OCI-LY3 (cell line): ENCODE results near the gene SORBS1.

Experiments used
- H2AFZ ChIP-seq: fragments of 200-600, 300-600 bp; shearing (Covaris generic); 2 replicates; pipeline ENCODE4 v1.6.0; 2014; ENCODE audit warnings: antibody characterized with exemption, low read depth, low read length
- H3K27ac ChIP-seq: fragments of 200-600, 300-600 bp; sonication (generic); 2 replicates; pipeline ENCODE4 v1.5.1; 2014; ENCODE audit warnings: mild to moderate bottlenecking, low read length, moderate library complexity, mixed read lengths
- H3K27me3 ChIP-seq: fragments of 200-600, 300-600 bp; sonication (generic); 2 replicates; pipeline ENCODE4 v1.6.1; 2014; ENCODE audit warnings: low read depth, low read length, mixed read lengths
- H3K36me3 ChIP-seq: fragments of 200-600, 300-600 bp; sonication (generic); replicated peaks from 2 replicates; pipeline ENCODE3; 2014; ENCODE audit warnings: low read depth, low read length, mixed read lengths
- H3K4me1 ChIP-seq: fragments of 300-600, 200-600 bp; sonication (generic); 2 replicates; pipeline ENCODE4 v1.6.1; 2014; ENCODE audit warnings: low read length, mixed read lengths
- H3K4me2 ChIP-seq: fragments of 200-600, 300-600 bp; sonication (generic); 2 replicates; pipeline ENCODE4 v1.6.1; 2014; ENCODE audit warnings: low read length, mixed read lengths
- H3K4me3 ChIP-seq: fragments of 300-600, 200-600 bp; sonication (generic); 2 replicates; pipeline ENCODE4 v1.5.1; 2014; ENCODE audit warnings: antibody characterized with exemption, mild to moderate bottlenecking, low read length, moderate library complexity
- H3K79me2 ChIP-seq: fragments of 300-600, 200-600 bp; shearing (Covaris generic); 2 replicates; pipeline ENCODE4 v1.6.1; 2014; ENCODE audit warnings: mild to moderate bottlenecking, low read length, mixed read lengths
- H3K9ac ChIP-seq: fragments of 300-600, 200-600 bp; shearing (Covaris generic); 2 replicates; pipeline ENCODE4 v1.6.0; 2014; ENCODE audit warnings: mild to moderate bottlenecking, low read length, moderate library complexity
- H3K9me3 ChIP-seq: fragments of 200-600, 300-600 bp; shearing (Covaris generic); 2 replicates; pipeline ENCODE4 v1.6.1; 2014; ENCODE audit warnings: low read length, mixed read lengths; ENCODE audit not compliant: insufficient read depth
- H4K20me1 ChIP-seq: fragments of 200-600, 300-600 bp; sonication (generic); 2 replicates; pipeline ENCODE4 v1.6.1; 2016; ENCODE audit warnings: low read length, mixed read lengths; ENCODE audit not compliant: insufficient read depth
- EZH2phosphoT487 ChIP-seq: fragments of 200-600 bp; shearing (Covaris generic); IDR thresholded peaks from 2 replicates; pipeline ENCODE4 v1.6.1; 2018; ENCODE audit warnings: antibody characterized with exemption, mixed run types, low read depth
- TF ChIP-seq, protein P1 (sequence below): fragments of 200-600, 300-600 bp; sonication (generic); IDR thresholded peaks from 2 replicates; pipeline ENCODE4 v1.5.1; 2014; ENCODE audit warnings: antibody characterized with exemption, low read length, low read depth

Gene SORBS1

DNA sequence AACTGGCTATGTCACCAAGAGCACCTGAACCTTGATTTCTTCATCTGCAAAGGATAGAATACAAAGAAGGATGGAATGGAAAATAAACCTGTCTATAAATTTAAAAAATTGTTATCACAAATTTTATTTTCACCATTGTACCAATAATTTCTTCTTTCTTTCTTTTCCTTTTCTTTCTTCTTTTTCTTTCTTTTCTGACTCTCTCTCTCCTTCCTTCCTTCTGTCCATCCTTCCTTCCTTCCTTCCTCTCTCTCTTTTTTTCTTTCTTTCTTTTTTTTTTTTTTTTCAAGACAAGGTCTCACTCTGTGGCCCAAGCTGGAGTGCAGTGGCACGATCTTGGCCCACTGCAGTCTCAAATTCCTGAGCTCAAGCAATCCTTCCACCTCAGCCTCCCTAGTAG, 36.6 kb upstream of the SORBS1 start:
- H3K79me2 ChIP-seq = no peaks in the 10 kb centered on the region
- no peaks in the 10 kb centered on the region for H3K36me3 ChIP-seq
- H3K27me3 ChIP-seq = no peaks in the 10 kb centered on the region
- H3K4me1 ChIP-seq = no peaks in the 10 kb centered on the region
- H2AFZ ChIP-seq = no peak overlapping the region
- no peak overlapping the region for H3K4me3 ChIP-seq
- H3K9me3 ChIP-seq = no peaks in the 10 kb centered on the region
- TF ChIP-seq, protein P1, sequence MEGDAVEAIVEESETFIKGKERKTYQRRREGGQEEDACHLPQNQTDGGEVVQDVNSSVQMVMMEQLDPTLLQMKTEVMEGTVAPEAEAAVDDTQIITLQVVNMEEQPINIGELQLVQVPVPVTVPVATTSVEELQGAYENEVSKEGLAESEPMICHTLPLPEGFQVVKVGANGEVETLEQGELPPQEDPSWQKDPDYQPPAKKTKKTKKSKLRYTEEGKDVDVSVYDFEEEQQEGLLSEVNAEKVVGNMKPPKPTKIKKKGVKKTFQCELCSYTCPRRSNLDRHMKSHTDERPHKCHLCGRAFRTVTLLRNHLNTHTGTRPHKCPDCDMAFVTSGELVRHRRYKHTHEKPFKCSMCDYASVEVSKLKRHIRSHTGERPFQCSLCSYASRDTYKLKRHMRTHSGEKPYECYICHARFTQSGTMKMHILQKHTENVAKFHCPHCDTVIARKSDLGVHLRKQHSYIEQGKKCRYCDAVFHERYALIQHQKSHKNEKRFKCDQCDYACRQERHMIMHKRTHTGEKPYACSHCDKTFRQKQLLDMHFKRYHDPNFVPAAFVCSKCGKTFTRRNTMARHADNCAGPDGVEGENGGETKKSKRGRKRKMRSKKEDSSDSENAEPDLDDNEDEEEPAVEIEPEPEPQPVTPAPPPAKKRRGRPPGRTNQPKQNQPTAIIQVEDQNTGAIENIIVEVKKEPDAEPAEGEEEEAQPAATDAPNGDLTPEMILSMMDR = no peak
- TF ChIP-seq EZH2phosphoT487 = no peak
- H3K4me2 ChIP-seq = no peak overlapping the region
- H3K27ac ChIP-seq = no peak overlapping the region
- no peak overlapping the region for H3K9ac ChIP-seq
- no peaks in the 10 kb centered on the region for H4K20me1 ChIP-seq

DNA sequence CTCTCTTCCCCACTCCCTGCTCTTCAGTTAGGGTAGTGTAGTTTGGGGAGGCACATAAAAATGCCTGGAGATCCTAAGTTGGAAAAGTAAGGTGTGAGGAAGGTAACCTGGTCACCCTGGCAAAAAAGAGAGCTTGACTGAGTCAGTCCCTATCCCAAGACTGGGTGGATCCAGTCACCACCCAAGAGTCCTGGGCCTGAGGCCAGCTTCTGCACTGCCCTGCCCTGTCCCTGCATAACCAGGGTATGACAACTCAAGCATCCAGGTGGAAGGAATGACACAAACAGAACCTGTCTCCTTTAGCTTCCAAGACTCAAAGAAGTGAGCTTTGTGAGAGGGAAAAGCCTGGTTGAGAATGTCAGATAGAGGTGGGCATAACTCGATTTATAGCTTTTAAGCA, 26.9 kb upstream of the SORBS1 start:
- no peaks in the 10 kb centered on the region for H3K9me3 ChIP-seq
- peaks cover 3% of the 10 kb centered on the region; the same call in 1 of the 2 replicates for H3K27me3 ChIP-seq
- H4K20me1 ChIP-seq = no peaks in the 10 kb centered on the region
- H3K36me3 ChIP-seq = no peaks in the 10 kb centered on the region
- H3K27ac ChIP-seq = no peak overlapping the region
- no peaks in the 10 kb centered on the region for H3K79me2 ChIP-seq
- no peaks in the 10 kb centered on the region for H3K4me1 ChIP-seq
- H3K9ac ChIP-seq = no peak overlapping the region
- TF ChIP-seq EZH2phosphoT487 = no peak
- TF ChIP-seq, protein P1 = no peak
- H3K4me3 ChIP-seq = no peak overlapping the region
- H3K4me2 ChIP-seq = no peak overlapping the region
- H2AFZ ChIP-seq = no peak overlapping the region

DNA sequence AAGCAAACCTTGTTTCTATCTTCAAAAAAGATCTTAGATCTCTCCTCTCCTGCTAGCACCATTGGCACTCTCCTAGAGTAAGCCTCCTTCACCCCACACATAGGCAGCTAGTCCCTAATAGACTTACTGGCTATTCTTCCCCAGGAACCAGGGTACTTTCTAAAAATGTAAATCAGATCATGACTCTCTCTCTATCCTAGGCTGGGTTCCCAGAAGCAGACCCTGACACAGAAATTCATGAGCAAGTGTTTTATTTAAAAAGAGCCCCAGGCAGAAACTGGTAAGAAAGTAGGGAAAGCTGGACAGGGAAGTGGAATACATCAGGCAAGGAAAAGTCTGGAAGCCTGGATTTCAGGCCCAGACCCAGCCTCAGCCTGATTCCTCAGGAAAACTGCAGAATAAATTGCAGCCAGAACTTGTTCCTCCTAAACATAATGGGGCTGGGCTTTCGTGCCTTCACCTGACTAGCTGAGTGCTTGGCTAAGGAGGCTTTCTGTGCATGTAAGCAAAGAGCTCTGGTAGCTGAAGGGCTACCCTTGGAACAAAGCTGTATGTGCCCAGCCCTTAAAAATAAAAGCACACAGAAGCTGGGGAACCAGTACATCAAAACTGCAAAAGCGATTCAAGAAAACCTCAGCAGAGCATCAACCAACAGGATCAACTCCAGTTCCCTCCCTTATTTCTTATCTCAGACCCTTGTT, 18.8 kb upstream of the SORBS1 start:
- H3K4me3 ChIP-seq = no peak overlapping the region
- peaks cover 6% of the 10 kb centered on the region for H3K27me3 ChIP-seq
- H3K9me3 ChIP-seq = no peaks in the 10 kb centered on the region
- TF ChIP-seq EZH2phosphoT487 = no peak
- TF ChIP-seq, protein P1 = no peak
- H3K27ac ChIP-seq = no peak overlapping the region
- no peaks in the 10 kb centered on the region for H4K20me1 ChIP-seq
- no peaks in the 10 kb centered on the region for H3K4me1 ChIP-seq
- no peaks in the 10 kb centered on the region for H3K36me3 ChIP-seq
- no peak overlapping the region for H2AFZ ChIP-seq
- H3K79me2 ChIP-seq = no peaks in the 10 kb centered on the region
- no peak overlapping the region for H3K9ac ChIP-seq
- no peak overlapping the region for H3K4me2 ChIP-seq

DNA sequence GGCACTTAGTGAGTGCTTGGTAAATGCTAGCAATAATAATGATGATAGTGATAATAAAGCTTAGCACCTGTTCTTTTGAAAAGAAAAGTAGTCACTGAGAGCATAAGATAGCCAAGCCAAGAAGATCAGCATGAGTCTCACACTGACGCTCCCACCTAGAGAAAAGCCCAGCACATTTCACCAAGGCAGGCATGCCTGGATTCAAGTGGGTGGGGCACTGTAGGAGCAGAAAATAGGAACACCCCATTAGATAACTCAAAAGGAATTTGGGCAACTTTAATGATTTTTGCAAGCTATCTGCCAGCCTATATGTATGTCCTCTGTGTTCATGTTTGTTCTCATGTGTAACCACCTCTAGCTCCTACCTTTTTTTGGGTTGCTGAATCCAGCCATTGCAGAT, 18.1 kb upstream of the SORBS1 start:
- Histone ChIP-seq H3K9ac (no peak overlapping the region), H3K79me2 (no peaks in the 10 kb centered on the region), H3K9me3 (no peaks in the 10 kb centered on the region), H3K27me3 (peaks cover 13% of the 10 kb centered on the region), H3K4me1 (no peaks in the 10 kb centered on the region), H3K4me2 (no peak overlapping the region), H3K4me3 (no peak overlapping the region), H3K27ac (no peak overlapping the region), H4K20me1 (no peaks in the 10 kb centered on the region), H3K36me3 (no peaks in the 10 kb centered on the region), H2AFZ (no peak overlapping the region)
- no peak for TF ChIP-seq EZH2phosphoT487
- TF ChIP-seq, protein P1 = no peak
